ENCODE data around the gene ARSA.

The ARSA gene

GRCh38 chr22:50579752-50580151 is 48.2 kb downstream of the ARSA start:
- DNase-seq (ENCODE audit: low read depth), result no peak

- no peak for DNase-seq (ENCODE audit: low read depth)
Observed at GRCh38 chr22:50578776-50579310, 49.1 kb downstream of the ARSA start.

GRCh38 chr22:50577987-50578775 is 49.8 kb downstream of the ARSA start, which contains the start of gene CPT1B:
TSS of gene CPT1B (minus strand) at chr22:50578427. CDS start at chr22:50577915, 512 bp downstream.
- DNase-seq (ENCODE audit: low read depth), result no peak

GRCh38 chr22:50577697-50577986 is 50.3 kb downstream of the ARSA start:
- DNase-seq (ENCODE audit: low read depth), result no peak

- no peak for DNase-seq (ENCODE audit: low read depth)
Observed at GRCh38 chr22:50576806-50577696, 50.9 kb downstream of the ARSA start.

GRCh38 chr22:50576070-50576469 is 51.9 kb downstream of the ARSA start:
- no peak for DNase-seq (ENCODE audit: low read depth)

GRCh38 chr22:50575426-50575941 is 52.5 kb downstream of the ARSA start:
- DNase-seq (ENCODE audit: low read depth), result no peak
